Progenitor cell of endocrine pancreas (in vitro differentiated cells): ENCODE measurements around the gene OR10A7. TPM values are rescaled to one million over a fixed set of nuclear protein-coding genes. Genes with fewer than 3 reads are reported as not detected.
"Not testable (repeated sequence)": the region's sequence is repeated elsewhere in the genome, so short reads cannot be mapped to it uniquely, and the experiment has no call there.

Experiments used
- DNase-seq: peaks from one replicate; pipeline ENCODE4 v3.0.0; 2021; ENCODE audit warnings: low spot score; ENCODE audit not compliant: unreplicated experiment
- H3K27ac Mint-ChIP-seq: 2 replicates; pipeline ENCODE4 v1.8.0; 2021; ENCODE audit warnings: mild to moderate bottlenecking, moderate library complexity, mixed read lengths
- H3K27me3 Mint-ChIP-seq: 2 replicates; pipeline ENCODE4 v1.8.0; 2021; ENCODE audit warnings: mixed read lengths
- H3K36me3 Mint-ChIP-seq: 2 replicates; pipeline ENCODE4 v1.8.0; 2022; ENCODE audit warnings: mixed read lengths; ENCODE audit not compliant: insufficient read depth
- H3K4me1 Mint-ChIP-seq: 2 replicates; pipeline ENCODE4 v1.8.0; 2021; ENCODE audit warnings: low read depth, mixed read lengths
- H3K4me3 Mint-ChIP-seq: 2 replicates; pipeline ENCODE4 v1.8.0; 2021; ENCODE audit warnings: low read depth, mild to moderate bottlenecking, moderate library complexity, mixed read lengths
- H3K9me3 Mint-ChIP-seq: 2 replicates; pipeline ENCODE4 v1.8.0; 2021; ENCODE audit warnings: low read depth, mixed read lengths
- long read RNA-seq: library from polyadenylated mRNA; unstranded; transcript quantifications from one replicate; pipeline ENCODE4 v2.0.0, GENCODE V29; 2020
- total RNA-seq: library from RNA; stranded (reverse); gene quantifications from 2 replicates; pipeline ENCODE4 v1.2.1, GENCODE V29; 2021
- TF ChIP-seq, protein P1 (sequence below): fragments of 200-600 bp; sonication (generic); IDR thresholded peaks from one replicate; pipeline ENCODE4 v1.5.0; 2021; ENCODE audit warnings: antibody characterized with exemption, mild to moderate bottlenecking; ENCODE audit not compliant: unreplicated experiment

Gene OR10A7, protein sequence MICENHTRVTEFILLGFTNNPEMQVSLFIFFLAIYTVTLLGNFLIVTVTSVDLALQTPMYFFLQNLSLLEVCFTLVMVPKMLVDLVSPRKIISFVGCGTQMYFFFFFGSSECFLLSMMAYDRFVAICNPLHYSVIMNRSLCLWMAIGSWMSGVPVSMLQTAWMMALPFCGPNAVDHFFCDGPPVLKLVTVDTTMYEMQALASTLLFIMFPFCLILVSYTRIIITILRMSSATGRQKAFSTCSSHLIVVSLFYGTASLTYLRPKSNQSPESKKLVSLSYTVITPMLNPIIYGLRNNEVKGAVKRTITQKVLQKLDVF
- total RNA-seq: not detected in 2 replicates
- long read RNA-seq: 0 reads

DNA sequence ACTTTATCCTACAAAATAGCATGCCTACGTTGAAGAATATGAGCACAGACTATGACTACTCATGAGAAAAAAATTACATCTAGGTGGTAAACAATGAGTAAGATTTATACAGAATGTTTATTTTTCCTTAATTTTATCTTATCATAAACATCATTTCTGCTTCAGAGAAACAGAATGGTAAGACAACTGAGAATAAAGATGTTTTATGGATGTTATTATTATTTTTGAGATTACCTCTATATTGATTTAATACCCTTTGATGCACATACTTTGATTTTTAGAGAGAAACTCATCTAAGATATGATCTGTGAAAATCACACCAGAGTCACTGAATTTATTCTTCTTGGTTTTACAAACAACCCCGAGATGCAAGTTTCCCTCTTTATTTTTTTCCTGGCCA is at the start of gene OR10A7:
Gene OR10A7, plus strand, starts transcription at position 301 of the 400 bp plus-strand sequence. Its CDS starts 0 bp downstream, at position 301.
- no peaks in the 10 kb centered on the region for H3K27me3 Mint-ChIP-seq
- no peak within 1 kb of the TSS for H3K4me3 Mint-ChIP-seq
- H3K4me1 Mint-ChIP-seq: no peaks in the 10 kb centered on the region
- no peak for DNase-seq
- no peak within 1 kb of the TSS for H3K27ac Mint-ChIP-seq
- H3K36me3 Mint-ChIP-seq: no peaks in the 10 kb centered on the region
- TF ChIP-seq, protein P1, sequence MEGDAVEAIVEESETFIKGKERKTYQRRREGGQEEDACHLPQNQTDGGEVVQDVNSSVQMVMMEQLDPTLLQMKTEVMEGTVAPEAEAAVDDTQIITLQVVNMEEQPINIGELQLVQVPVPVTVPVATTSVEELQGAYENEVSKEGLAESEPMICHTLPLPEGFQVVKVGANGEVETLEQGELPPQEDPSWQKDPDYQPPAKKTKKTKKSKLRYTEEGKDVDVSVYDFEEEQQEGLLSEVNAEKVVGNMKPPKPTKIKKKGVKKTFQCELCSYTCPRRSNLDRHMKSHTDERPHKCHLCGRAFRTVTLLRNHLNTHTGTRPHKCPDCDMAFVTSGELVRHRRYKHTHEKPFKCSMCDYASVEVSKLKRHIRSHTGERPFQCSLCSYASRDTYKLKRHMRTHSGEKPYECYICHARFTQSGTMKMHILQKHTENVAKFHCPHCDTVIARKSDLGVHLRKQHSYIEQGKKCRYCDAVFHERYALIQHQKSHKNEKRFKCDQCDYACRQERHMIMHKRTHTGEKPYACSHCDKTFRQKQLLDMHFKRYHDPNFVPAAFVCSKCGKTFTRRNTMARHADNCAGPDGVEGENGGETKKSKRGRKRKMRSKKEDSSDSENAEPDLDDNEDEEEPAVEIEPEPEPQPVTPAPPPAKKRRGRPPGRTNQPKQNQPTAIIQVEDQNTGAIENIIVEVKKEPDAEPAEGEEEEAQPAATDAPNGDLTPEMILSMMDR: no peak
- H3K9me3 Mint-ChIP-seq: no peaks in the 10 kb centered on the region

DNA sequence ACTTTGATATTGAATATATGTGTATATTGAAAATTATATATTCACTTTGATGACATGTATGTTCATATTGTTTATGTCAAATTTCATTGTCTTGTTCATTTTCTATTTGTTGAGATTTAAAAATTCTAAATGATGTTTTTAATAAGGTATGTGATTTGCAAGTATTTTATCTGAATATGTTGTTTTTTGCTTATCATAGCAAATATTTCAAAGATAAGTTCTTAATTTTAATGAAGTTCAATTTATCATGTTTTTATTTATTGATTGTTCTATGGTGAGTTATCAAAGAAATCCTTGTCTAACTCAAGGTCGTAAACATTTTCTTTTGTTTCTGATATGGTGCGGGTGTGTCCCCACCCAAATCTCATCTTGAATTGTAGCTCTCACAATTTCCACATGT is 49.4 kb upstream of the OR10A7 start:
- no peak overlapping the region for H3K4me3 Mint-ChIP-seq
- peaks cover 7% of the 10 kb centered on the region for H3K9me3 Mint-ChIP-seq
- TF ChIP-seq, protein P1: no peak
- H3K4me1 Mint-ChIP-seq: no peaks in the 10 kb centered on the region
- H3K27ac Mint-ChIP-seq: no peak overlapping the region
- no peaks in the 10 kb centered on the region for H3K27me3 Mint-ChIP-seq
- no peak for DNase-seq
- no peaks in the 10 kb centered on the region for H3K36me3 Mint-ChIP-seq

DNA sequence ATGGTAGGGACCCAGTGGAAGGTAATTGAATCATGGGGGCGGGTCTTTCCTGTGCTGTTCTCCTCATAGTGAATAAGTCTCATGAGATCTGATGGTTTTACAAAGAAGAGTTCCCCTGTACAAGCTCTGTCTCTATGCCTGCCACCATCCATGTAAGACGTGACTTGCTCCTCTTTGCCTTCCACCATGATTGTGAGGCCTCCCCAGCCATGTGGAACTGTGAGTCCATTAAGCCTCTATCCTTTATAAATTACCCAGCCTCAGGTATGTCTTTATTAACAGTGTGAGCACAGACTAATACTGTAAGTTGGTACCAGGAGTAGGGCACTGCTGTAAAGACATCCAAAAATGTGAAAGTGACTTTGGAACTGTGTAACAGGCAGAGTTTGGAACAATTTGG is 49.0 kb upstream of the OR10A7 start:
- not testable (repeated sequence) for H3K27ac Mint-ChIP-seq, H3K4me1 Mint-ChIP-seq, H3K9me3 Mint-ChIP-seq, H3K27me3 Mint-ChIP-seq, H3K36me3 Mint-ChIP-seq, DNase-seq, H3K4me3 Mint-ChIP-seq

DNA sequence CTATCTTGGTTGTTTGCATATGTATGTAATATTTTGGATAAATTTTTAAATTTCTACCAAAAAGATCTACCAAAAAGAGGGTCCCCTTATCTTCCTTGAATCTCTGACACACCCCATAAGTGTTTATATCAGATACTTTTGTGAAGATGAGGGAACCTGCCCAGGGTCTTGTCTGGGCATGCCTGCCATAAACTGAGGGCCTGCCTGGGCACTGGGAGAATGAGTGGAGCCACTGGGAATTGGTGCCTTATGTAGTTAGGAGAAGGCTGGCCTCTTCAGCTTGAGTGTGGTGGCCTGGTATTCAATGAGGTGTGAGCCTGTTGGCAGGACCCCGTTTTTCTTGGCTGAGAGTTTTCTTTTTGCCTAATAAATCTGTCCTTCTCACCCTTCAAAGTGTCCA is 48.1 kb upstream of the OR10A7 start:
- Mint-ChIP-seq H3K4me1 (no peaks in the 10 kb centered on the region), H3K9me3 (peaks cover 7% of the 10 kb centered on the region), H3K4me3 (no peak overlapping the region), H3K27me3 (no peaks in the 10 kb centered on the region), H3K27ac (no peak overlapping the region), H3K36me3 (no peaks in the 10 kb centered on the region)
- TF ChIP-seq, protein P1: no peak
- no peak for DNase-seq

DNA sequence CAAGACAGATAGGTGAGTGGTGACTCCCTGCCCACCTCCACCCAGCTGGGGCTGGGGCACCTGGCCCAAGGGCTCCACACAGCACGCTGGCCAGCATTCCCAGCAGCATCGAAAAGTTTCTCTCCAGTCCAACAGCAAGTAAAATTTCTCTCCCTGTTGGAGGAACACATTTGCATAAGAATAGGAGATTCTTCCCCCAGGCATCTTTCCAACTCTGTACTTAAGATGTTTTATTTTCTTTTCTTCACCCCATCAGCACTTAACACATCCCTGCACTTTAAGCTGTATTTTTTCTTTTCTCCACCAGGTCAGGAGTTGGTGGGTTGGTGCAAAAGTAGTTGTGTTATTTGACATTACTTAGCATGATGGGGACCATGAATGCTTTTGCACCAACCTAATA is 47.4 kb upstream of the OR10A7 start:
- no peaks in the 10 kb centered on the region for H3K4me1 Mint-ChIP-seq
- TF ChIP-seq, protein P1: no peak
- no peaks in the 10 kb centered on the region for H3K27me3 Mint-ChIP-seq
- DNase-seq: no peak
- no peak overlapping the region for H3K27ac Mint-ChIP-seq
- H3K9me3 Mint-ChIP-seq: peaks cover 6% of the 10 kb centered on the region
- H3K36me3 Mint-ChIP-seq: no peaks in the 10 kb centered on the region
- H3K4me3 Mint-ChIP-seq: no peak overlapping the region

DNA sequence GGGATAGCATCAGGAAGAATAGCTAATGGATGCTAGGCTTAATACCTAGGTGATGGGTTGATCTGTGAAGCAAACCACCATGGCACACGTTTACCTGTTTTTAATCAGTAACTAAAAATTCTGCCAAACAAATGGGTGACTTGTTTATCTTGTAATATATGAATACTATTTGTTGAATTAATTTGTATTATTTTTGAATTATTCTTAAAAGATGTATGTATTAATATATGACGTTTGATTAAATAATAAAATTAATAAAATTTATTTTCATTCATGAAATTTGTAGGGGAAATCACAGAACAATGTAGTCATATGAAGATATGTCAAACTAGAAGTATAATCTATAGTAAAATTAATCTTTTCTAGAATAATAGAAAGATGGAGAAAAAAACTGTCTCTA is 32.3 kb upstream of the OR10A7 start:
- Mint-ChIP-seq H3K4me1 (no peaks in the 10 kb centered on the region), H3K27ac (no peak overlapping the region), H3K27me3 (no peaks in the 10 kb centered on the region), H3K4me3 (no peak overlapping the region), H3K36me3 (no peaks in the 10 kb centered on the region), H3K9me3 (peaks cover 4% of the 10 kb centered on the region)
- TF ChIP-seq, protein P1: no peak
- DNase-seq: no peak
